Activated T-cell treated with anti-CD3 and anti-CD28 coated beads for 1 hour (primary cell): Measurements from ENCODE around the gene HMX1.

ENCODE experiments used
- DNase-seq: peaks from one replicate; pipeline ENCODE4 v3.0.0-alpha.2; 2020; ENCODE audit warnings: low read depth

The HMX1 gene

GRCh38 chr4:8856835-8857621 lies 14.6 kb downstream of the HMX1 start:
- DNase-seq, result no peak

- DNase-seq, result no peak
Observed at GRCh38 chr4:8855818-8856245, 15.8 kb downstream of the HMX1 start.

- no peak for DNase-seq
Observed at GRCh38 chr4:8854931-8855330, 16.7 kb downstream of the HMX1 start.

GRCh38 chr4:8854016-8854415 lies 17.6 kb downstream of the HMX1 start:
- DNase-seq, result no peak

GRCh38 chr4:8853249-8853648 lies 18.4 kb downstream of the HMX1 start:
- DNase-seq, result no peak

GRCh38 chr4:8852118-8852704 lies 19.4 kb downstream of the HMX1 start:
- no peak for DNase-seq

- DNase-seq, result no peak
Observed at GRCh38 chr4:8851321-8852117, 20.1 kb downstream of the HMX1 start.

GRCh38 chr4:8850830-8851188 lies 20.8 kb downstream of the HMX1 start:
- DNase-seq, result no peak

- no peak for DNase-seq
Observed at GRCh38 chr4:8850074-8850829, 21.4 kb downstream of the HMX1 start.

GRCh38 chr4:8849266-8850073 lies 22.2 kb downstream of the HMX1 start:
- no peak for DNase-seq

GRCh38 chr4:8848507-8849265 lies 23.0 kb downstream of the HMX1 start:
- no peak for DNase-seq

- no peak for DNase-seq
Observed at GRCh38 chr4:8847764-8848163, 23.9 kb downstream of the HMX1 start.

- DNase-seq, result no peak
Observed at GRCh38 chr4:8847331-8847730, 24.3 kb downstream of the HMX1 start.

- no peak for DNase-seq
Observed at GRCh38 chr4:8846826-8847225, 24.8 kb downstream of the HMX1 start.

- DNase-seq, result no peak
Observed at GRCh38 chr4:8846046-8846720, 25.5 kb downstream of the HMX1 start.

- no peak for DNase-seq
Observed at GRCh38 chr4:8844976-8845690, 26.5 kb downstream of the HMX1 start.

- DNase-seq, result no peak
Observed at GRCh38 chr4:8843597-8843996, 28.0 kb downstream of the HMX1 start.

- no peak for DNase-seq
Observed at GRCh38 chr4:8842614-8843013, 29.0 kb downstream of the HMX1 start.

- DNase-seq, result no peak
Observed at GRCh38 chr4:8841678-8842268, 29.9 kb downstream of the HMX1 start.
